ENCODE results near the gene BCAR1. TPM values are rescaled to one million over a fixed set of nuclear protein-coding genes. Genes with fewer than 3 reads are reported as not detected.

Gene BCAR1
- total RNA-seq, 2 donors from 2014 or later = not detected

GRCh38 chr16:75236736-75237397 is 14.6 kb downstream of the BCAR1 start:
- H3K4me1 Mint-ChIP-seq (ENCODE audit: low read depth in 2 of 2) = peaks cover 6 to 13% of the 10 kb centered on the region in 2 donors
- no peak for DNase-seq (ENCODE audit: low spot score)
- no peak for ATAC-seq
- H3K27me3 Mint-ChIP-seq = peaks cover 7 to 12% of the 10 kb centered on the region in 2 donors
- no peaks in the 10 kb centered on the region for H3K36me3 Mint-ChIP-seq
- H3K9me3 Mint-ChIP-seq = no peaks in the 10 kb centered on the region
- H3K4me3 Mint-ChIP-seq = no peak overlapping the region
- no peak overlapping the region for H3K27ac Mint-ChIP-seq

GRCh38 chr16:75236232-75236631 is 15.2 kb downstream of the BCAR1 start:
- DNase-seq (ENCODE audit: low spot score) = no peak
- Mint-ChIP-seq H3K27ac (no peak overlapping the region), H3K36me3 (no peaks in the 10 kb centered on the region), H3K9me3 (no peaks in the 10 kb centered on the region), H3K27me3 (peaks cover 7 to 15% of the 10 kb centered on the region in 2 donors), H3K4me1 (ENCODE audit: low read depth in 2 of 2) (peaks cover 6 to 13% of the 10 kb centered on the region in 2 donors), H3K4me3 (no peak overlapping the region)
- peak; percentile 66 to 72 for ATAC-seq

- no peaks in the 10 kb centered on the region for H3K9me3 Mint-ChIP-seq
- H3K4me1 Mint-ChIP-seq (ENCODE audit: low read depth in 2 of 2) = peaks cover 6 to 13% of the 10 kb centered on the region in 2 donors
- DNase-seq (ENCODE audit: low spot score) = no peak
- H3K36me3 Mint-ChIP-seq = no peaks in the 10 kb centered on the region
- H3K27me3 Mint-ChIP-seq = peaks cover 7 to 13% of the 10 kb centered on the region in 2 donors
- ATAC-seq = peak in 1 of 2 donors; percentile 2
- no peak overlapping the region for H3K4me3 Mint-ChIP-seq
- H3K27ac Mint-ChIP-seq = no peak overlapping the region
Observed at GRCh38 chr16:75235721-75236193, 15.7 kb downstream of the BCAR1 start.

GRCh38 chr16:75234856-75235696 is 16.3 kb downstream of the BCAR1 start:
- H3K27me3 Mint-ChIP-seq = peaks cover 7 to 15% of the 10 kb centered on the region in 2 donors
- no peak overlapping the region for H3K4me3 Mint-ChIP-seq
- H3K4me1 Mint-ChIP-seq (ENCODE audit: low read depth in 2 of 2) = peaks cover 6 to 13% of the 10 kb centered on the region in 2 donors
- H3K27ac Mint-ChIP-seq = no peak overlapping the region
- H3K36me3 Mint-ChIP-seq = no peaks in the 10 kb centered on the region
- H3K9me3 Mint-ChIP-seq = no peaks in the 10 kb centered on the region
- no peak for DNase-seq (ENCODE audit: low spot score)
- ATAC-seq = no peak

- peaks cover 6 to 13% of the 10 kb centered on the region in 2 donors for H3K4me1 Mint-ChIP-seq (ENCODE audit: low read depth in 2 of 2)
- H3K9me3 Mint-ChIP-seq = no peaks in the 10 kb centered on the region
- ATAC-seq (no peak), DNase-seq (ENCODE audit: low spot score) (no peak)
- H3K4me3 Mint-ChIP-seq = no peak overlapping the region
- no peaks in the 10 kb centered on the region for H3K36me3 Mint-ChIP-seq
- no peak overlapping the region for H3K27ac Mint-ChIP-seq
- peaks cover 7 to 12% of the 10 kb centered on the region in 2 donors for H3K27me3 Mint-ChIP-seq
Observed at GRCh38 chr16:75233611-75233938, 17.8 kb downstream of the BCAR1 start.

GRCh38 chr16:75231570-75231969 is 19.9 kb downstream of the BCAR1 start:
- Mint-ChIP-seq H3K27me3 (peaks cover 7 to 16% of the 10 kb centered on the region in 2 donors), H3K4me1 (ENCODE audit: low read depth in 2 of 2) (peaks cover 6 to 13% of the 10 kb centered on the region in 2 donors), H3K9me3 (no peaks in the 10 kb centered on the region), H3K27ac (no peak overlapping the region), H3K36me3 (no peaks in the 10 kb centered on the region), H3K4me3 (no peak overlapping the region)
- no peak for DNase-seq (ENCODE audit: low spot score)
- no peak for ATAC-seq

- no peak overlapping the region for H3K4me3 Mint-ChIP-seq
- peaks cover 0 to 16% of the 10 kb centered on the region in 2 donors for H3K27me3 Mint-ChIP-seq
- ATAC-seq (no peak), DNase-seq (ENCODE audit: low spot score) (no peak)
- no peak overlapping the region for H3K27ac Mint-ChIP-seq
- no peaks in the 10 kb centered on the region for H3K9me3 Mint-ChIP-seq
- H3K4me1 Mint-ChIP-seq (ENCODE audit: low read depth in 2 of 2) = peaks cover 2 to 5% of the 10 kb centered on the region in 2 donors
- H3K36me3 Mint-ChIP-seq = no peaks in the 10 kb centered on the region
Observed at GRCh38 chr16:75230471-75231110, 20.8 kb downstream of the BCAR1 start.

- peaks cover 2 to 5% of the 10 kb centered on the region in 2 donors for H3K4me1 Mint-ChIP-seq (ENCODE audit: low read depth in 2 of 2)
- H3K27ac Mint-ChIP-seq = no peak overlapping the region
- DNase-seq (ENCODE audit: low spot score) = no peak
- peaks cover 0 to 14% of the 10 kb centered on the region in 2 donors for H3K27me3 Mint-ChIP-seq
- no peaks in the 10 kb centered on the region for H3K36me3 Mint-ChIP-seq
- no peak for ATAC-seq
- H3K9me3 Mint-ChIP-seq = no peaks in the 10 kb centered on the region
- no peak overlapping the region for H3K4me3 Mint-ChIP-seq
Observed at GRCh38 chr16:75229172-75230031, 22.0 kb downstream of the BCAR1 start.

- Mint-ChIP-seq H3K4me1 (ENCODE audit: low read depth in 2 of 2) (no peaks in the 10 kb centered on the region), H3K27ac (no peak overlapping the region), H3K4me3 (no peak overlapping the region), H3K9me3 (no peaks in the 10 kb centered on the region), H3K27me3 (peaks cover 0 to 12% of the 10 kb centered on the region in 2 donors), H3K36me3 (no peaks in the 10 kb centered on the region)
- DNase-seq (ENCODE audit: low spot score) (no peak), ATAC-seq (no peak)
Observed at GRCh38 chr16:75228143-75228976, 23.1 kb downstream of the BCAR1 start.

- peaks cover 0 to 12% of the 10 kb centered on the region in 2 donors for H3K27me3 Mint-ChIP-seq
- no peak overlapping the region for H3K4me3 Mint-ChIP-seq
- no peak for DNase-seq (ENCODE audit: low spot score)
- ATAC-seq = no peak
- H3K4me1 Mint-ChIP-seq (ENCODE audit: low read depth in 2 of 2) = no peaks in the 10 kb centered on the region
- no peak overlapping the region for H3K27ac Mint-ChIP-seq
- no peaks in the 10 kb centered on the region for H3K36me3 Mint-ChIP-seq
- H3K9me3 Mint-ChIP-seq = no peaks in the 10 kb centered on the region
Observed at GRCh38 chr16:75227361-75228142, 23.9 kb downstream of the BCAR1 start.

- Mint-ChIP-seq H3K27ac (no peak overlapping the region), H3K4me3 (no peak overlapping the region), H3K4me1 (ENCODE audit: low read depth in 2 of 2) (no peaks in the 10 kb centered on the region), H3K36me3 (no peaks in the 10 kb centered on the region), H3K9me3 (no peaks in the 10 kb centered on the region), H3K27me3 (peaks cover 0 to 12% of the 10 kb centered on the region in 2 donors)
- DNase-seq (ENCODE audit: low spot score) (no peak), ATAC-seq (no peak)
Observed at GRCh38 chr16:75226550-75227360, 24.7 kb downstream of the BCAR1 start.

Data from natural killer cell treated with Interleukin-12 subunit alpha and Interleukin-12 subunit beta and Interleukin-15 and Interleukin-18, amount 100 ng/mL, for 72 hours (primary cell).